Prostate gland (tissue), 2 donors: ENCODE results near the gene LRIT3.

Source experiments
- CTCF ChIP-seq, 4 experiments: fragments of 200-600 bp in 2 of 4; fragments of 450-650 bp in 2 of 4; sonication (generic) in 2 of 4; IDR thresholded peaks; 1 replicate in 3 of 4; 2 replicates in 1 of 4; pipeline ENCODE4 v1.5.1; 2016 to 2019; ENCODE audit warnings: antibody characterized with exemption in 4 of 4, mild to moderate bottlenecking in 2 of 4, moderate library complexity in 2 of 4
- POLR2A ChIP-seq: fragments of 450-650 bp; IDR thresholded peaks from one replicate; pipeline ENCODE4 v1.6.1; 2016; ENCODE audit warnings: antibody characterized with exemption, mild to moderate bottlenecking

- no peak for TF ChIP-seq CTCF (IDR thresholded peaks at IDR 0.05)
- no peak for TF ChIP-seq POLR2A
These were observed 14.1 kb downstream of the LRIT3 start for GRCh38 chr4:109861916-109862511.
